Astrocyte (in vitro differentiated cells and primary cell): Measurements from ENCODE around the gene LMX1B. TPM values are rescaled to one million over a fixed set of nuclear protein-coding genes. Genes with fewer than 3 reads are reported as not detected.

Experiments
- DNase-seq: peaks from one replicate; pipeline ENCODE4 v3.0.0-alpha.2; 2010; ENCODE audit warnings: low read depth
- FAIRE-seq: peaks from 2 replicates; lab custom pipeline; 2011; peaks lifted over from hg19 to GRCh38; lab: Jason Lieb, UNC
- H2AFZ ChIP-seq: 2 replicates; pipeline ENCODE4 v1.6.0; 2012; ENCODE audit warnings: low read depth, low read length, inconsistent platforms
- H3K27ac ChIP-seq: 2 replicates; pipeline ENCODE4 v1.5.1; 2011; ENCODE audit warnings: low read depth, low read length, inconsistent platforms
- H3K27me3 ChIP-seq: 2 replicates; pipeline ENCODE4 v1.6.0; 2011; ENCODE audit warnings: low read length, inconsistent platforms; ENCODE audit not compliant: insufficient read depth
- H3K36me3 ChIP-seq: 2 replicates; pipeline ENCODE4 v1.5.1; 2011; ENCODE audit warnings: low read length, inconsistent platforms; ENCODE audit not compliant: insufficient read depth
- H3K4me1 ChIP-seq: 2 replicates; pipeline ENCODE4 v1.5.1; 2011; ENCODE audit warnings: low read length, inconsistent platforms; ENCODE audit not compliant: insufficient read depth
- H3K4me2 ChIP-seq: 2 replicates; pipeline ENCODE4 v1.6.0; 2012; ENCODE audit warnings: low read length, inconsistent platforms
- H3K4me3 ChIP-seq: 2 replicates; pipeline ENCODE4 v1.5.1; 2011; ENCODE audit warnings: low read depth, mild to moderate bottlenecking, low read length, inconsistent platforms; ENCODE audit not compliant: insufficient read depth
- H3K79me2 ChIP-seq: 2 replicates; pipeline ENCODE4 v1.6.0; 2012; ENCODE audit warnings: mild to moderate bottlenecking, low read length, inconsistent platforms; ENCODE audit not compliant: insufficient read depth
- H3K9ac ChIP-seq: 2 replicates; pipeline ENCODE4 v1.6.0; 2012; ENCODE audit warnings: mild to moderate bottlenecking, low read length, inconsistent platforms
- H3K9me3 ChIP-seq: 2 replicates; pipeline ENCODE4 v1.5.1; 2012; ENCODE audit warnings: low read depth, mild to moderate bottlenecking, low read length, inconsistent platforms; ENCODE audit not compliant: insufficient read depth
- H4K20me1 ChIP-seq: 2 replicates; pipeline ENCODE4 v1.6.0; 2012; ENCODE audit warnings: low read length, inconsistent platforms; ENCODE audit not compliant: insufficient read depth
- H3K27ac Mint-ChIP-seq: one replicate; pipeline ENCODE4 v1.8.0; 2021; ENCODE audit warnings: mild to moderate bottlenecking, mixed read lengths; ENCODE audit not compliant: unreplicated experiment
- H3K27me3 Mint-ChIP-seq: one replicate; pipeline ENCODE4 v1.8.0; 2021; ENCODE audit warnings: low read depth, mixed read lengths; ENCODE audit not compliant: unreplicated experiment
- H3K36me3 Mint-ChIP-seq: one replicate; pipeline ENCODE4 v1.8.0; 2021; ENCODE audit warnings: low read depth, mixed read lengths; ENCODE audit not compliant: unreplicated experiment
- H3K4me1 Mint-ChIP-seq: one replicate; pipeline ENCODE4 v1.8.0; 2021; ENCODE audit warnings: low read depth, mixed read lengths; ENCODE audit not compliant: unreplicated experiment
- H3K4me3 Mint-ChIP-seq: one replicate; pipeline ENCODE4 v1.8.0; 2021; ENCODE audit warnings: mild to moderate bottlenecking, moderate library complexity, mixed read lengths; ENCODE audit not compliant: unreplicated experiment
- H3K9me3 Mint-ChIP-seq: one replicate; pipeline ENCODE4 v1.8.0; 2021; ENCODE audit warnings: mild to moderate bottlenecking, mixed read lengths; ENCODE audit not compliant: unreplicated experiment
- EZH2 ChIP-seq: IDR thresholded peaks from 2 replicates; pipeline ENCODE4 v1.6.1; 2012; ENCODE audit warnings: mild to moderate bottlenecking, low read length, inconsistent platforms; ENCODE audit not compliant: insufficient read depth
- total RNA-seq: library from RNA; stranded (reverse); gene quantifications from 2 replicates; pipeline ENCODE4 v1.2.1, GENCODE V29; 2021
- TF ChIP-seq, protein P1 (sequence below): IDR thresholded peaks from 2 replicates; pipeline ENCODE4 v1.5.1; 2011; ENCODE audit warnings: low read depth, mild to moderate bottlenecking, inconsistent platforms, low read length, moderate library complexity; ENCODE audit not compliant: insufficient read depth

The LMX1B gene
- total RNA-seq, 1 donor from 2014 or later: 0.45 TPM

DNA sequence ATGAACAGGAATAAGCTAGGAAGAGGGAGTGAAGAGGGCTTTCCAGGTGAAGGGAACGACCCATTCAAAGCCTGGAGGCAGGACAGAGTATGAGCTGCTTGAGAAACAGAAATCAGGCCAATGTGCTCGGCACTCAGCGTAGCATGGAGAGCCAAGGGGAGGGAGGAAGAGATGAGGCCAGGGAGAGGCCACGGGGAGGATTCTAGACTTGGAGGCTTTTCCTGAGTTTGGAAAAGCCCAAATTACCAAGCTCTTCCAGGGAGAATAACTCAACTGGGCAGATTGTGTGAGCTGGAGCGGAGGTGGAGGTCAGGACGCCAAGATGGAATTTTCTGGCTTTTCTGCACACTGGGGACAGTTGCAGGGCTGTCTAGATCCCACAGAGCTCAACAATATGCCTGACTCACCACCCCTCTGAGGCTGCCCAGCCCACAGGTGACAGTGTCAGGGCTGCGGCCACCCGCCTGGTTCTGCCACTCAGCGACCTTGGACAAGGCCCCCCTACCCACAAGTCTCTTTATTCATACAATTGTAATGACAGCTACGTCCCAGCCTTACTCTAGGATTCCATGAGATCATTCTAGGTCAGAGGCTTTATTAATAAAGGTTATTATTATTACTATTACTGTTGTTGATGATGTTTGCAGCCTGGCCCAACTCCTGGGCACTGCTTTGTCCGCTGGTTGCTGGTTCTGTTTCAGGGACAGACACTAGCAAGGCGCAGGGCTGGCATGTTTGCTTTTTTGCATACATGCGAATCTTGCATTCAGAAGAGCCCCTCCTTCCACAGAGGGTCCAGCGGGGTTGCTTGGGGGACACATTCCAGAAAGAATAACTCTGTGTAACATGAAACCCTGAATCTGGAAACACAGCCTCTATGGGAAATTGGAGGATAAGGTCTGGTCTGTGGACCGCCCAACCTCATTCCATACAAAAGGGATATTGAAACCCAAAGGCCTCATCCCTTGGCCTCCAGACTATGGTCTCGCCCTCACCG, 9.4 kb upstream of the LMX1B start:
- H3K27me3 Mint-ChIP-seq: peaks cover 50% of the 10 kb centered on the region
- peaks cover 44% of the 10 kb centered on the region for H3K27me3 ChIP-seq
- TF ChIP-seq, protein P1, sequence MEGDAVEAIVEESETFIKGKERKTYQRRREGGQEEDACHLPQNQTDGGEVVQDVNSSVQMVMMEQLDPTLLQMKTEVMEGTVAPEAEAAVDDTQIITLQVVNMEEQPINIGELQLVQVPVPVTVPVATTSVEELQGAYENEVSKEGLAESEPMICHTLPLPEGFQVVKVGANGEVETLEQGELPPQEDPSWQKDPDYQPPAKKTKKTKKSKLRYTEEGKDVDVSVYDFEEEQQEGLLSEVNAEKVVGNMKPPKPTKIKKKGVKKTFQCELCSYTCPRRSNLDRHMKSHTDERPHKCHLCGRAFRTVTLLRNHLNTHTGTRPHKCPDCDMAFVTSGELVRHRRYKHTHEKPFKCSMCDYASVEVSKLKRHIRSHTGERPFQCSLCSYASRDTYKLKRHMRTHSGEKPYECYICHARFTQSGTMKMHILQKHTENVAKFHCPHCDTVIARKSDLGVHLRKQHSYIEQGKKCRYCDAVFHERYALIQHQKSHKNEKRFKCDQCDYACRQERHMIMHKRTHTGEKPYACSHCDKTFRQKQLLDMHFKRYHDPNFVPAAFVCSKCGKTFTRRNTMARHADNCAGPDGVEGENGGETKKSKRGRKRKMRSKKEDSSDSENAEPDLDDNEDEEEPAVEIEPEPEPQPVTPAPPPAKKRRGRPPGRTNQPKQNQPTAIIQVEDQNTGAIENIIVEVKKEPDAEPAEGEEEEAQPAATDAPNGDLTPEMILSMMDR: no peak
- TF ChIP-seq EZH2: no peak

DNA sequence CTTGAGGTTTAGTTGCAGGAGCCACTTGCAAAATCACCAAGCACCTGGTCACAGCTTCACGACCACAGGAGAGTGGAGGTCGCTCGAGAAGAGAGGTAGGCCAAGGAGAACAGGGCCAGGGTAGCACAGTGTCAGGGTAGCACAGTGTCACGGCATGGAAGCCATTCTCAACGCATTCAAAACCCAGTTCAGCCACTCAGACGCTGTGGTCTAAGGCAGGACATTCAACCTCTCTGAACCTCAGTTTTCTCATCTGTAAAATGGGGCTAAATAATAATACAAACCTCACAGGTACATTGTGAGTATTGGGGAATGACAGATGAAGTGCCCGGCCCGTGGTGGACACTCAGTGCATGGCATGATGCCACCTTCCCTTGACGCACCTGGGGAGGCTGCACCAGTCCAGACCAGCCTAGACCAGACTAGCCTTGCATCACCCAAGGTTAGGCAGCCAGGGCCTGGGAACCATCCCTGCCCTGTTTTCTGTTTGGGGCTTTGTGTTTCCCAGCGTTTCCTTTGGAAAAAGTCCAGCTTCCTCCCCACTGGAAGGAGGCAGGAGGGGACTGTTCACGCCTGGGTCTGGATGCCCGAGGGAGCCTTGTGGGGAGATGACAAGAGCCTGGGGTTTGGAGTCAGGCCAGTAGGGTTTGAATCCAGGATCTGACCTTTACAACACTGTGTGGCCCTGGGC, 7.8 kb upstream of the LMX1B start:
- H3K9ac ChIP-seq: no peak overlapping the region
- no peak overlapping the region for H3K4me3 ChIP-seq
- DNase-seq: no peak
- peaks cover under 1% of the 10 kb centered on the region for H4K20me1 ChIP-seq
- H3K4me3 Mint-ChIP-seq: no peak overlapping the region
- no peak overlapping the region for H3K4me2 ChIP-seq
- no peak for FAIRE-seq
- no peaks in the 10 kb centered on the region for H3K4me1 ChIP-seq
- H3K27ac Mint-ChIP-seq: no peak overlapping the region
- no peak overlapping the region for H3K27ac ChIP-seq
- no peaks in the 10 kb centered on the region for H3K9me3 ChIP-seq
- no peaks in the 10 kb centered on the region for H3K36me3 ChIP-seq
- H2AFZ ChIP-seq: no peak overlapping the region
- H3K27me3 ChIP-seq: peaks cover 52% of the 10 kb centered on the region
- peaks cover 6% of the 10 kb centered on the region for H3K9me3 Mint-ChIP-seq
- peaks cover 54% of the 10 kb centered on the region for H3K27me3 Mint-ChIP-seq
- H3K4me1 Mint-ChIP-seq: no peaks in the 10 kb centered on the region
- H3K36me3 Mint-ChIP-seq: no peaks in the 10 kb centered on the region
- TF ChIP-seq EZH2: no peak
- TF ChIP-seq, protein P1: no peak
- no peaks in the 10 kb centered on the region for H3K79me2 ChIP-seq

More for the DNA sequence above, 9.4 kb upstream of the LMX1B start:
- Mint-ChIP-seq H3K27ac (no peak overlapping the region), H3K4me1 (no peaks in the 10 kb centered on the region), H3K9me3 (peaks cover 6% of the 10 kb centered on the region), H3K36me3 (no peaks in the 10 kb centered on the region), H3K4me3 (no peak overlapping the region)
- no peaks in the 10 kb centered on the region for H4K20me1 ChIP-seq
- H3K4me1 ChIP-seq: no peaks in the 10 kb centered on the region
- H2AFZ ChIP-seq: no peak overlapping the region
- no peak overlapping the region for H3K4me2 ChIP-seq
- DNase-seq: no peak
- no peaks in the 10 kb centered on the region for H3K36me3 ChIP-seq
- H3K4me3 ChIP-seq: no peak overlapping the region
- no peaks in the 10 kb centered on the region for H3K79me2 ChIP-seq
- FAIRE-seq: no peak
- H3K9me3 ChIP-seq: no peaks in the 10 kb centered on the region
- no peak overlapping the region for H3K27ac ChIP-seq
- H3K9ac ChIP-seq: no peak overlapping the region
